Stimulated activated CD8-positive, alpha-beta memory T cell treated with anti-CD3 and anti-CD28 coated beads, Interleukin-7, amount 100 ng/mL, for 1 hour (primary cell): Measurements from ENCODE around the gene AMELX.

Source experiments
- DNase-seq, 2 donors: peaks; one replicate each; pipeline ENCODE4 v3.0.0-alpha.2; 2020; ENCODE audit warnings: low read depth in 2 of 2

AMELX gene

DNA sequence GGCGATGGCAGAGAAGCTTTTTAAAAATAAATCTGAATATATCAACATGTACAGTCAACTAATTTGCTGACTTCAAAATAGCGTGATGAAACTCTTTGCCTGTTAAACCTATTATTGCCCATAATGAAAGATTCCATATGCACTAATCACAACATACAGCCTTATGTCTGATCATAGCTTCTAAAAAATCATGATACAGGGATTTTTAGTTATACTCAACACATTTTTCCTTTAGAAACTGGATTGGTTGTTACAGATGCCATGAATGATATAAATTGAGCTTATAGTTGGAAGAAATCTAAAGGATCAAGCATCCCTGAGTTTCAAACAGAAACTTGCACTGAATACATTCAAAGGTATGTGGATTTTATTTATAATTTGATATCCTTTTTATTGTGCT, at the start of gene AMELX:
Gene AMELX, plus strand, starts transcription at position 301 of the 400 bp plus-strand sequence. CDS start 1,376 bp downstream, outside the sequence.
- DNase-seq = no peak

- no peak for DNase-seq
Measured at GRCh38 chrX:11244636-11245035, 48.6 kb upstream of the AMELX start.

DNA sequence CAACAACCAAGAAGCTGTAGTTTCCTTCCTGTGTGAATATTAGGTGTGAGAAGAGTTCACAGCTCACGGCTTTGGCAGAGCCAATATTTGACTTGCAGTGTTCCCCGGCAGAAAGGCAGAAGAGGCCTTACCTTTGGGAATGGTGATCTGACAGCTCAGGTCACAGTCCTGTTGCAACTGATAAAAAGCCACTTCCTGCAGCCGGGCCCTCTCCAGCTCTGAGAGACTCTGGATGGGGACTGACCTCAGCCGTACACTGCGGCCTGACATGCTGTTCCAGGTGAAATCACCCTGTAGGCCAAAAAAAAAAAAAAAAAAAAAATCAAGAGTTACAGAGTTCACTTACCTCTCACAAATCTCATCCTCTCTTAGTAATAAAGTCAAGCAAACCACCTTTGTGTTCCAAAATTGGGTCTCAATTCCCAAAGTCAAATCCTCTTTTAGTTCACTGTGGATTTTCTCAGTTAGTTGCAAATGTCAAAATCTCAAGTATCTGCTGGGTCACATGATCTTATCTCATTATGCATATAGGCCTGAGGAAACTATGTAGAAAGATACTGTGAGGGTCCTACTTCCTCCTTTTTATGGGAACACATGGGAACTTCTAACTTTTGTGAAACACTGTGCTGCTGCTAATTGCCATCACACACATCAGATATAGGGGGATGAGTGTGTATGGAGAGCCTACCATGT, 38.6 kb upstream of the AMELX start:
- DNase-seq = no peak

DNA sequence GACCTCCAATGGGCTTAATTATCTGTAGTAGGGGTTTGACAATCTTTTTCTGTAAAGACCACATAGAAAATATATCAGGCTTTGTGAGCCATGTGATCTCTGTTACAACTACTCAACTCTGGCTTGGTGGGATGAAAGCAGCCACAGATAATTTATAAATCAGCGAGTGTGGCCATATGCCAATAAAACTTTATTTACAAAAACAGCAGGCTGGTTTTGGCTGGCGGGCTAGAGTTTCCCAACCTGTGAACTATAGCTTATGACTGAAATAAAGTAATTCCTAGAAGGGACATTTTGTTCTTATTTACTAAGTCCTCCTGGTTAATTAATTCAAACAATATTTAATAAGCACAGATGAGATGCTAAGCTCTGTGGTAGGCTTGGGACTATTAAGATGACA, 35.9 kb upstream of the AMELX start:
- DNase-seq = no peak

- DNase-seq = no peak
Measured at GRCh38 chrX:11257711-11258110, 35.5 kb upstream of the AMELX start.

DNA sequence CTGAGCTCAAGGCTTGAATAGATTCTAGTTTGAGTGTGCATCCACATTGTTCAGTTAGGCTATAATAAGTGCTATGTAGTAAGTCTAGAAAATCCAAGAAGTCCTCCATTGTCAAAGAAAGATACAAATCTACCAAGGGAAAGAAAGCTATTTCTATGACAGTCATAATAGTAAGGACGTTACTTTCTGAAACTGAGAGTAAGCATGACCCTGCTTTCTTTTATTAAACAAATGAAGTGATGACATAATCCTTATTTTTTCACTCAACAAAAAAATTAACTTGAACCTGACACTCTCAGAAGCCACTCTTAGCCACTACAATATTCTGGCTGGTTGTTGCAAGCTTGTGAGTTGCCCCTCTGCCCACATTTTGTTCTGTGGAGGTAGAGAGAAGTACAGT, 33.8 kb upstream of the AMELX start:
- no peak for DNase-seq

DNA sequence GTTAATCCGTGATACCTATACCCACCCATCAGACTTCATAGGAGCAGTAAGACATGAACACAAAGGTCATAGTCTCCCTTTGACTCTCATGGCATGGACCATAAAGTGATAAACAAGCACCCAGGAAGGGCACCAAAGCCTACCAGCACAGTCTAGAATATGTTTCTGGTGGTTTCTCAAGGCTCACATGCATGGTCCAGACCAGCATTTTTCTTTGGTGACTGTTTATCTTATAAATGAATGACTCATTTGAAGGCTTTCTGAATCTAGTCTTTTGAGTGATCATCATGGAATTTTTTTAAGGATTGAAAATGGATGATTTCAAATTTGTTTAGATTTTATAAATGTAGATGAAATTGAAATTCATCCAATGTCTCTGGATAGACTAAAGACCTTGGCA, 32.0 kb upstream of the AMELX start:
- DNase-seq = no peak

GRCh38 chrX:11264925-11265324, 28.3 kb upstream of the AMELX start:
- no peak for DNase-seq

DNA sequence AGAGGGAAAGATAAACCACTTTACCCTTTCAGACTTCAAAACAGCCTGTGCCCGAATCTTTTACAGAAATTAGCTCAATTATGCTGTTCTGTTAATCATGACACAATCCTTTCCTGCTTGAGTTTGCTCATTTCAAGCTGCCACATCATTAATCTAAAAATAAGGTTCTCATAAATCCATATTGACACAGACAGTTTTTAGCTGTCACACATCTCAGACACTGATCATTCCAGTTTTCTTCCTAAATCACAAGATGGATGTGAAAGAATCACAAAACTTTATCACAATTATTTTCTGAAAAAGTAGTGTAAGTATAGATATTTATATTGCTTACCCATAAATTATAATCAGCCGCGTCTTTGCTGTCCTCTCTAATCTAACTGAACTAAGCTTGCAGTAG, 27.9 kb upstream of the AMELX start:
- DNase-seq = no peak

DNA sequence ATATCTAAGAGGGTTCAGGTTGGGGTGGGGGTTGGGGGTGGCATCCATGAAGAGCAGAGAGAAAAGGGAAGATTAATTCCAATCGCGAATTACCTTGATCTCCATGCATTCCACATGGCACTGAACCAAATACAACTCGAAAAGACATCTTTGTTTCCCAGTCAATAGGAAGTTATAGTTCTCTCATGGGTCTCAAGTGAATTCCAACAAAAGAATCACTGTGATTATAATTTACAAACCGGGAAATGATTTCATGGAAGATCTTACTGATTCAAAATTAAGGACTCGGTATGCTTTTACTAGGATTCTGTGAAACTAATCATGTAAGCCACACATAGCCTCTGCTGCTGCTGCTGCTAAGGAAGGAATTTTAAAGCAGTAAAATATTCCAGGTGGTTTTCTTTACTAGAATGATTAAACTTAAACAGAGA, 26.6 kb upstream of the AMELX start:
- DNase-seq = no peak

GRCh38 chrX:11267425-11267824, 25.8 kb upstream of the AMELX start:
- no peak for DNase-seq

GRCh38 chrX:11269006-11269405, 24.2 kb upstream of the AMELX start:
- DNase-seq = no peak

DNA sequence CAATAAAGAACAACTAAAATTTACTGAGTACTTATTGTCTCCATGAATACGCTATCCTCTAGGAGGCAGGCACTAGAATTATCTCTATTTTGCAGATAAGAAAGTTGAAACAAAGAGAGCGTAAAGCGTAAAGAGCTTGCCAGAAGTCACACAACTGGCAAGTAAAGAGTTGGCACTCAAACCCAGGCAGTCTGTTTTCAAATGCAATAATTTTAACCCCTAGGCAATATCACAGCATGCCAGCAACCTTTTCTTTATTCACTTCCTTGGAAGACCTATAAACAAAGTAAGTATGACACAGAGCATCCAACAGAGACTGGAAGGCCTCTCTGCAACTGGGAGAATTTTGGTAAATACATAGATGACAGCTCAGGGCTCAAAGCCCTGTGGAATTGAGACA, 23.2 kb upstream of the AMELX start:
- no peak for DNase-seq

DNA sequence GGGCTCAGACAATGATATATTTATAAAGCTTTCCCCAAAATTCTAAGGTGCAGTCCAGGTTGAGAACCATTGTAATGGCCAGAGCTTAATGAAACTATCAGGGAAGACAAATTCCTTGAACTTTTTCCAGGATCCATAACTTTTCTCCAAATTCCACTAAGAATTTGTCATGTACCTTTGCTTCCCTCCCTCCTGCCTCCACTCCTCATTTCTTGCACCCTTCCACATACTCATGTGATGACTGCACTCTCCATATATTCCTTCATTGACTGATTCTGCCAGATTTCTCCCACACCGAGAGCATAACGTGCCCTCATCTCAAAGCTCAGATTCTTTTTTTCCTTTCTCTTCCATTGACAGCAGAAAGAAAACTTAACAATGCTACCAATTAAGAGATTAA, 20.9 kb upstream of the AMELX start:
- no peak for DNase-seq

DNA sequence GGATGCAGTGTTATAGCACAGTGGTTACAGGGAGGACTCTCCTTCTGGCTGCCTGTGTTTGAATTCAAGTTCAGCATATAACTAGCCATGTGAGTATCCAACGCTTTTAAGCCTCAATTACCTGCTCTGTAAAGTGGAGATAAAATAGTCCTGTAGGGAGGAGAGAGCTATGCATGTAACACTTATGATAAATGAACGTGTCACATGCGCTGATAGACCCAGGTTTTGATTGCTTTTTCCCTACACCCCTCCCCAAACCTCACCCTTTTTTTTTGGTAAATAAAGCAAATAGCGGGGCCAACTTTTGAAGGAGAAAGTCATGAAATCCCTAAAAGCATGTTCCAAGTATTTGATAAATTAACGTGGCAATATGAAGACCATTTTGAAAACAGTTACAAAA, 20.4 kb upstream of the AMELX start:
- no peak for DNase-seq

GRCh38 chrX:11273544-11273943, 19.7 kb upstream of the AMELX start:
- no peak for DNase-seq

DNA sequence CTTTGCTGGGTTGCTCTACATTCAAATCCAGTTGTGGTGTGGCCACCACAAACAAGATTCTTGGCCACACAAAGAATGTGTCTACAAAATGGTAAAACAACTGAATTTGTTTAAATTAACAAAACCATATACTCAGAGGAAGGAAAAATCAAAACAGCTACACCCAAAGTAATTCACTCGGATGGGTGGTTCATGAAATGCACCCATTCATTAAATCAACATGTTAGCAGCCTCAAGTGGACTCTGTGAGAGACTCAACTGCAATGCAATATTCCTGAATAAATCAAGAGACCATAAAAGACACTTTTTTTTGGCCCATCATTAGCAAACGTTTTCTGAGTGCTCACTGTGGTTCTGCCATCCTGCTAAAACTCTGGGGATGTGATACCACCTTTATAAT, 11.2 kb upstream of the AMELX start:
- no peak for DNase-seq

DNA sequence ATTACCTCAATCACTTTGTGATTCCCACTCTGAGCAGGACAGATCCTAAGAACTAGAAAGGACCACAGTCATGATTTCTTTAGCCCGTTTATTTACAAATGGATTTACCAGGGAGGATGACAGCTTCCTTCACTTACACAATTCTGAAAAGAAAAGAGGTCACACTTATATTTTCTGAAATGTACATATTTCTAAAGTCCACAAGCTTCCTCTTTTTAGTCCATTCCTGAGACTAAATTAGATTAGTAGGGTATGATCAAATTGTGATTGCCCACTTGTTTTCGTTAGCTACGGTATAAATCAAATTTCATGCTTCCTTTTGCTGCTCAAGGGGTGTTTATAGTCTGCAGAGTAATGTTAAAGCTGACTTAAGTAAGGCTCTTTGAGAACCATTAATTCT, 7.6 kb upstream of the AMELX start:
- DNase-seq = no peak

DNA sequence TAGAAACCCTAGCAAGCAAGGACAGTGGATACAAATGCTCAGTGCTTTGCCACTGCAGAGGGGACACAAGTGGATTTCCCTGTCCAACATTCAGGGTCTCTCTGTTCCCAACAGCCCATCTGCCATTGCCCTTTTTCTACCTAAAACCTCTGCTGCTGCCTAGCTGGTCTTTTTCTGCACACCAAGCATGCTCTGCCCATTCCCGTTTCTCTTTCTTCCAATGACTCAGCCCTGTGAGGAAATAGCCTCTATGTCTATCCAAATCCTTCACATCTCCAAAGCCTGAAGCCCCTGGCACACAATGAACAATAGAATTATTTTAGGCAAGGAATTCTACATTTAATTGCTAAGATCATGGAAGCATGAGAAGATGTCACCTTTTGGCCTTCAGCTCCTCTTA, 5.7 kb upstream of the AMELX start:
- no peak for DNase-seq

GRCh38 chrX:11290416-11291102, 2.7 kb upstream of the AMELX start:
- DNase-seq = no peak

DNA sequence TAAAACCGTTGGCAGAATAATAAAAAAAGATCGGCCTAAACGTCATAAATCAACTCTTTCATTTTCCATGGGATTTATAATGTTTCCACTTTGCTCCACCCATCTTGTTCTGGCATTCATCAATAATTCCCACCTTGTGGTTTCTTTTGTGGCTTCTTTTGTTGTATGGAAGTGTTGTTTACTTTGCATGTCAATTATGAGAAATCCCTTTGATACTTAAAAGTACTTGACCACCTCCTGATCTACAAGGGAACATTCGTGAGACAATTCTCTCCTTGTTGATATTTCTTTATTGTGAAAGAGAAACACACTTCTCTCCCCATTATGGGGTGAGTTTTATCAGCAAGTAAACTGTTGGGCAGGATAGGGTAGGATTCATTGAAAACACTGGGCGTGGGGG, 2.8 kb downstream of the AMELX start:
- no peak for DNase-seq

- DNase-seq = no peak
Measured at GRCh38 chrX:11298600-11298999, 5.4 kb downstream of the AMELX start.

GRCh38 chrX:11304829-11305228, 11.6 kb downstream of the AMELX start:
- no peak for DNase-seq

DNA sequence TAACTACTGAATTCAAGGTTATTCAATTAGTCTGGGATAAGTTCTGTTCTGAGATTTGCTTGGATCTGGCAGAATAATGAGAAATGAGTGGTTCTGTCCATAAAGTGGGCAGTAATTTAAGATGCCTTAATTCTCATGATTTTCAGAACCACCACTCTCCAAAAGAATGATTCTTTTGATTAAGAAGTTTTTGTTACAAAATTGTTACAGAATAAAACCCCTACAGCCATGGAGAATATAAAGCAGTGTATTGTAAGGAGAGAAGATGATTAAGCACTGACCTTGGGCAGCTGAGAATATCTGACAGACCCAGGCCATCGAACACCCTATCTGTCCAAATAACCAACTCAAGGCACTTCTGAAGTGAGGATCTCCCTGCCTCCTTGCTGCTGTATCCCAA, 12.4 kb downstream of the AMELX start:
- no peak for DNase-seq
